ENCODE data around the gene ZNF438.

ZNF438 gene

DNA sequence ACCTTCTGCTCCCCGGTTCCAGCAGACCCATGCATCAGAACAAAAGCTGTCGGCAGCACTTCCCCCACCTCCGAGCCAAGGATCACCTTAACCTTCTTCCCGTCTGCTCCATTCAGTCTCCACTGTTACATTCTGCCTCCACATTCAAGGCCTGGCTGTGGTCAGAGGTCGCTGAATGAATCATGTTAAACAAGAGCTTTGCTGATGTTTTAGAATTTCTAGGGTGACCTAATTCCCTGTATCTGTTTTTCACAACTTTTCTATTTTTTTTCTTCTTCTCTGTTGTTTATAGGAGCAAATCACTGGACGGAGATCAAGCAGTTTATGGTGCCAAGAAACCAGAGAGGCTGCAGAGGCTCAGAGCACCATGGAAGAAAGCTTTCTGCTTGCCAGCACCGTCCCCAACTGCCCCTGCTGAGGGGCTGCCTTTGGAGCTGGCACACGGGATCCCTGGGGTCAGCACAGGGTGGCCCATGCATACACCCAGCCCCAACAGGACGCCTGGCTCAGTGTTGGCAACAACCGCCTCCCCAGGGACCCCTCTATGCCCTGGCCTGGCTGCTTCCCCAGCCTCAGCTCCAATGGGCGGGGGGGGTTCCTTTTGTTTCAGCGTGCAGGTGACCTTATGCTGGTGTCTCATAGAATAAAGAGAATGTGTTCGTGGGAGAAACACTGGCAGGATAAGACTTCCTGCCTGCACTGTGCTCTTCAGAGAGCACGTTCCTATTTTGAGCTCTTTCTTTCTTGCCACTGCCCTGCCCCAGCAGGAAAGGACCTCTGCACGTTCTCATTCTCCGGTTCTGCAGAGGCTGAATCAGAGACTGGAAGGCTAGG lies 219.4 kb downstream of the ZNF438 start:
- intact Hi-C loops (cut with DNase I; ENCODE audit: low total_unique reads): no loop called here
- TF ChIP-seq, protein P1, sequence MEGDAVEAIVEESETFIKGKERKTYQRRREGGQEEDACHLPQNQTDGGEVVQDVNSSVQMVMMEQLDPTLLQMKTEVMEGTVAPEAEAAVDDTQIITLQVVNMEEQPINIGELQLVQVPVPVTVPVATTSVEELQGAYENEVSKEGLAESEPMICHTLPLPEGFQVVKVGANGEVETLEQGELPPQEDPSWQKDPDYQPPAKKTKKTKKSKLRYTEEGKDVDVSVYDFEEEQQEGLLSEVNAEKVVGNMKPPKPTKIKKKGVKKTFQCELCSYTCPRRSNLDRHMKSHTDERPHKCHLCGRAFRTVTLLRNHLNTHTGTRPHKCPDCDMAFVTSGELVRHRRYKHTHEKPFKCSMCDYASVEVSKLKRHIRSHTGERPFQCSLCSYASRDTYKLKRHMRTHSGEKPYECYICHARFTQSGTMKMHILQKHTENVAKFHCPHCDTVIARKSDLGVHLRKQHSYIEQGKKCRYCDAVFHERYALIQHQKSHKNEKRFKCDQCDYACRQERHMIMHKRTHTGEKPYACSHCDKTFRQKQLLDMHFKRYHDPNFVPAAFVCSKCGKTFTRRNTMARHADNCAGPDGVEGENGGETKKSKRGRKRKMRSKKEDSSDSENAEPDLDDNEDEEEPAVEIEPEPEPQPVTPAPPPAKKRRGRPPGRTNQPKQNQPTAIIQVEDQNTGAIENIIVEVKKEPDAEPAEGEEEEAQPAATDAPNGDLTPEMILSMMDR (IDR thresholded peaks at IDR 0.05): no peak
- Histone ChIP-seq H3K9me3 (no peaks in the 10 kb centered on the region), H3K36me3 (no peaks in the 10 kb centered on the region), H3K4me1 (peaks cover 10 to 39% (median 29%) of the 10 kb centered on the region in 4 donors), H3K27me3 (no peaks in the 10 kb centered on the region), H3K4me3 (peak overlapping the region; percentile 9 to 38), H3K27ac (peak overlapping the region; percentile 74 to 79)
- DNase-seq: peak; percentile 62 to 73

DNA sequence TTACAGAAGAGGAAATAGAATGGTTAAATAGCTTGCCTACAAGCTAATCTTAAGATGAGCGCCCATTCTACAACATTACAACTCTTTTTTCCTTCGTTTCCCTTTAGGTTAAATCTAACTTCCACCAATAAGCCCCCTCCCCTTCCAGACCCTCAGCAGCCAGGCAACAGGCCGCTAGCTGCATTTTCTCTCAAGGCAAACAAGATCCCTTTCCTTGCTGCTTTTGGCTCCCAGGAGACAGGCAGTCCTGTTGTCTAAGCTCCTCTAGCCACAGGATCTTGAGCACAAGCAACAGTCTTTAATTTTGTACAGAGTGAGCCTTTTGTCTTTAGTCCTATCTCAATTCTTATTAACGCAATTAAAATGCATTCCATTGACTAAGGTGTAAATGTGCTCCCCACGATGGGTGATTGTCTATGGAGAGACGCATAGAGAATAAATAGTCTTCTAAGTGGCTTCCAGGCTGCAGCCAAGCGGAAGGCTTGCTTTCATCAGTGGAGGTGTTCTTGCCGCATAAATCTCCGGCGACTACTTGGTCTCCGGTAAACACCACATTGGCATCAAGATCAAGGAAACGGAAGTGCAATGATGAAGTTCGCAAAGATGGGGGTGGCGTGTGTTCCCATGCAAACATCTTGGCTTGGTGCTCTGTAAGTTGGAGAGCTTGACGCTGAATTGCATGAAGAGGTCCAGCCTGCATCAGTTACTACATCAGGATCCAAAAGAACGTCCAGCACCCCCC lies 220.2 kb downstream of the ZNF438 start:
- H3K36me3 ChIP-seq: no peaks in the 10 kb centered on the region
- no peak for DNase-seq
- H3K9me3 ChIP-seq: no peaks in the 10 kb centered on the region
- no peak overlapping the region for H3K4me3 ChIP-seq
- intact Hi-C loops (cut with DNase I; ENCODE audit: low total_unique reads): no loop called here
- peaks cover 10 to 39% (median 29%) of the 10 kb centered on the region in 4 donors for H3K4me1 ChIP-seq
- H3K27me3 ChIP-seq: no peaks in the 10 kb centered on the region
- H3K27ac ChIP-seq: peak overlapping the region; percentile 74 to 79
- TF ChIP-seq, protein P1 (IDR thresholded peaks at IDR 0.05): no peak

DNA sequence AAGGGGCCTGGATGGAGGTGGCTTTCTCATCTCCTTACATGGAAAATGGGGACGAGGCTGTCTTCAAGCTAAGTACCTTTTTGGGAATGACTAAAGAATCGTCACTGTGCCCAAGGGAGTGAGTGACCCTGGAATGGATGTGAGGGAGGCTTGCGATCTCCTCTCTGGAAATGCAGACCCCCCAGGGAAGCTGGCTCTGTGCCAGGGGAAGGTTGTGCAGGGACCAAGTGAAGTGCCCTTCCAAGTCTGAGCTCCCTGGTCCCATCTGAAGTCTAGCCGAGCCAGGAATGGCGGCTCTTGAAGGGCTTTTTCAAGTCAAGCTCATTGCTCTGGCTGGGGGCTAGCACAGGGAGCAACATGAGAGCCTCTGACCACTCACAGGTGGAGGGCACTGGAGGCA lies 221.2 kb downstream of the ZNF438 start:
- intact Hi-C loops (cut with DNase I; ENCODE audit: low total_unique reads): no loop called here
- H3K4me1 ChIP-seq: peaks cover 10 to 36% (median 29%) of the 10 kb centered on the region in 4 donors
- no peak overlapping the region for H3K27ac ChIP-seq
- no peaks in the 10 kb centered on the region for H3K9me3 ChIP-seq
- no peaks in the 10 kb centered on the region for H3K36me3 ChIP-seq
- TF ChIP-seq, protein P1 (IDR thresholded peaks at IDR 0.05): no peak
- no peak for DNase-seq
- no peaks in the 10 kb centered on the region for H3K27me3 ChIP-seq
- H3K4me3 ChIP-seq: no peak overlapping the region

DNA sequence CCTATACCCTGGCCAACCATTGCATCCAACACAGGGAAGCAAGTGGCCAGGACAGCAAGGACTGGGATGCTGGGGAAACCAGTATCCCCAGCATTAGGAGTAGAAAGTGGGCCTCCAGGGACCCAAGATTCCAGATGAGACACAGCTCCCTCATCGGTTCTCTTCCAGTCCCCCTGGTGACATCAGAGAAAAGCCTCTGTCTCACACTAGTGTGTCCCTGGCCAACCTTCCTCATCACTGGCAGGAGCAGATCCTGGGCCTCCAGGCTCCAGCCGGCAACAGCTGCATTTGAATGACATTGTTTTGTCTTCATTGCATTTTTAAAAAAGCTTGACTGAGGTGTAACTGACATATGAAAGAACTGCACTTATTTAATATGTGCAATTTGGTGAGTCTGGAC lies 224.8 kb downstream of the ZNF438 start:
- Histone ChIP-seq H3K36me3 (no peaks in the 10 kb centered on the region), H3K4me3 (no peak overlapping the region), H3K4me1 (peaks cover 5 to 24% (median 13%) of the 10 kb centered on the region in 4 donors), H3K9me3 (no peaks in the 10 kb centered on the region), H3K27ac (no peak overlapping the region), H3K27me3 (no peaks in the 10 kb centered on the region)
- no peak for DNase-seq
- intact Hi-C loops (cut with DNase I; ENCODE audit: low total_unique reads): no loop called here
- TF ChIP-seq, protein P1 (IDR thresholded peaks at IDR 0.05): no peak

DNA sequence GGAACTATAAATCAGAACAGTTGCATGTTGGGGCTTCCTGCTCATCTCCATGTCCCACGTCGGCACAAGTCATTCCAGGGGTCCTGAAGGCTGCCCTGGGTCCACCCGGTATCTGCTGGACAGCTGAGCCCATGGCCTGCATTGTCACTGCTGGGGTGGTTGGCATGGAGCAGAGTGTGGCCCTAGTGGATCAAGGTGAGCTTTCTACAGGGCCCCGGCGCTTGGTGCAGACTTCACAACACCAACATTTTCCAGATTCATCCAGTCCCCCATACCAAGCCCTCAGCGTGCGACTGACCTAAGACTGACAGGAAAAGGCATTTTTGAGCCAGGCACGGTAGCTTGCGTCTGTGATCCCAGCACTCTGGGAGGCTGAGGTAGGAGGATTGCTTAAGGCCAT lies 226.6 kb downstream of the ZNF438 start:
- peak overlapping the region in 1 of 2 donors; percentile 3 for H3K27ac ChIP-seq
- intact Hi-C loops (cut with DNase I; ENCODE audit: low total_unique reads): no loop called here
- DNase-seq: no peak
- TF ChIP-seq, protein P1 (IDR thresholded peaks at IDR 0.05): no peak
- no peaks in the 10 kb centered on the region for H3K9me3 ChIP-seq
- H3K4me3 ChIP-seq: no peak overlapping the region
- H3K27me3 ChIP-seq: no peaks in the 10 kb centered on the region
- H3K4me1 ChIP-seq: peaks cover 0 to 14% (median 3%) of the 10 kb centered on the region in 4 donors
- H3K36me3 ChIP-seq: no peaks in the 10 kb centered on the region
